HepG2 (cell line): ENCODE results near the gene CLRN2. TPM values are rescaled to one million over a fixed set of nuclear protein-coding genes. Genes with fewer than 3 reads are reported as not detected.

Experiments used
- CHD4 ChIP-seq: fragments of 200-600 bp; sonication (generic); IDR thresholded peaks from 2 replicates; pipeline ENCODE4 v1.7.0; 2017; ENCODE audit warnings: mild to moderate bottlenecking, low read length, borderline replicate concordance
- EEA1 ChIP-seq: sonication (generic); formaldehyde crosslinking; IDR thresholded peaks from 2 replicates; pipeline ENCODE4 v1.5.1; 2020; ENCODE audit warnings: mild to moderate bottlenecking, missing genetic modification reagents, borderline replicate concordance
- ETV5 ChIP-seq: IDR thresholded peaks from 2 replicates; pipeline ENCODE4 v1.6.1; 2018; ENCODE audit warnings: missing biosample characterization, missing genetic modification reagents, inconsistent platforms, borderline replicate concordance
- FOXA3 ChIP-seq: IDR thresholded peaks from 2 replicates; pipeline ENCODE4 v1.6.1; 2016; ENCODE audit warnings: missing genetic modification reagents, missing compliant biosample characterization
- GZF1 ChIP-seq: sonication (generic); formaldehyde crosslinking; IDR thresholded peaks from 2 replicates; pipeline ENCODE4 v1.5.1; 2020; ENCODE audit warnings: mild to moderate bottlenecking, missing genetic modification reagents
- HDAC2 ChIP-seq: sonication (generic); formaldehyde crosslinking; IDR thresholded peaks from 2 replicates; pipeline ENCODE4 v1.4.0; 2020; ENCODE audit warnings: missing genetic modification reagents
- HOXA3 ChIP-seq: sonication (generic); formaldehyde crosslinking; IDR thresholded peaks from 2 replicates; pipeline ENCODE4 v1.5.0; 2020; ENCODE audit warnings: missing genetic modification reagents
- NR2F6 ChIP-seq, 2 experiments: IDR thresholded peaks; 2 replicates each; pipeline ENCODE4 v1.6.1; 2016; ENCODE audit warnings: antibody characterized with exemption in 1 of 2, mild to moderate bottlenecking in 1 of 2
- PATZ1 ChIP-seq: sonication (generic); formaldehyde crosslinking; IDR thresholded peaks from 2 replicates; pipeline ENCODE4 v1.4.0; 2020; ENCODE audit warnings: missing genetic modification reagents
- PHF21A ChIP-seq: sonication (generic); formaldehyde crosslinking; IDR thresholded peaks from 2 replicates; pipeline ENCODE4 v1.5.0; 2020; ENCODE audit warnings: mild to moderate bottlenecking, missing genetic modification reagents
- RFX1 ChIP-seq: fragments of 450-650 bp; IDR thresholded peaks from 2 replicates; pipeline ENCODE4 v1.6.1; 2017
- SOX13 ChIP-seq, 3 experiments: fragments of 450-650 bp in 1 of 3; sonication (generic) in 1 of 3; formaldehyde crosslinking in 1 of 3; IDR thresholded peaks in 2 of 3; conservative IDR thresholded peaks in 1 of 3; 2 replicates each; pipeline versions ENCODE4 v1.5.0 to v1.6.1; 2016 to 2020; ENCODE audit warnings: antibody characterized with exemption in 1 of 3, mild to moderate bottlenecking in 1 of 3, missing compliant biosample characterization in 1 of 3, missing genetic modification reagents in 1 of 3, moderate library complexity in 1 of 3
- U2AF1 ChIP-seq: fragments of 200-400 bp; formaldehyde crosslinking; optimal IDR thresholded peaks from 2 replicates; pipeline ENCODE3; 2017; ENCODE audit warnings: mild to moderate bottlenecking, low read depth, low read length
- ZBTB7A ChIP-seq: sonication (generic); formaldehyde crosslinking; IDR thresholded peaks from 2 replicates; pipeline ENCODE4 v1.8.0; 2022; ENCODE audit warnings: mild to moderate bottlenecking, missing genetic modification reagents
- ZFP36L2 ChIP-seq: sonication (generic); formaldehyde crosslinking; IDR thresholded peaks from 2 replicates; pipeline ENCODE4 v1.4.0; 2020; ENCODE audit warnings: missing genetic modification reagents
- ZNF460 ChIP-seq: sonication (generic); formaldehyde crosslinking; IDR thresholded peaks from 2 replicates; pipeline ENCODE4 v1.5.1; 2020; ENCODE audit warnings: missing genetic modification reagents, mild to moderate bottlenecking, borderline replicate concordance
- ZNF501 ChIP-seq: sonication (generic); formaldehyde crosslinking; IDR thresholded peaks from 2 replicates; pipeline ENCODE4 v1.5.1; 2020; ENCODE audit warnings: mild to moderate bottlenecking, moderate library complexity, missing genetic modification reagents
- ZNF510 ChIP-seq: sonication (generic); formaldehyde crosslinking; IDR thresholded peaks from 2 replicates; pipeline ENCODE4 v1.4.0; 2020; ENCODE audit warnings: low read depth, mild to moderate bottlenecking, missing genetic modification reagents
- ZNF564 ChIP-seq: sonication (generic); formaldehyde crosslinking; IDR thresholded peaks from 2 replicates; pipeline ENCODE4 v1.8.1; 2023; ENCODE audit warnings: mild to moderate bottlenecking, missing genetic modification reagents
- ZNF644 ChIP-seq: IDR thresholded peaks from 2 replicates; pipeline ENCODE4 v1.6.1; 2016; ENCODE audit warnings: low read depth
- ZNF674 ChIP-seq: sonication (generic); formaldehyde crosslinking; IDR thresholded peaks from 2 replicates; pipeline ENCODE4 v1.5.0; 2020; ENCODE audit warnings: low read depth, mild to moderate bottlenecking, missing genetic modification reagents
- polyA plus RNA-seq, 8 experiments: library from polyadenylated mRNA; depleted of rRNA in 3 of 8; stranded (reverse) in 7 of 8; unstranded in 1 of 8; fragments of >200 nt; fragmentation: Illumina TruSeq in 4 of 8; extraction: Trizol in 4 of 8; gene quantifications; 2 replicates each; pipeline versions ENCODE4 v1.2.1 to v1.2.3, GENCODE V29; 2011 to 2016; ENCODE audit warnings: low read depth in 4 of 8, missing spikeins in 1 of 8, mixed read lengths in 1 of 8; ENCODE audit not compliant: insufficient read depth in 1 of 8
- total RNA-seq, 5 experiments: library from RNA; depleted of rRNA; stranded (reverse); fragments of >200 nt; fragmentation: Illumina TruSeq; extraction: Trizol; gene quantifications; 2 replicates each; pipeline ENCODE4 v1.2.3, GENCODE V29; 2016; ENCODE audit warnings: low read depth in 1 of 5
- TF ChIP-seq, protein P1 (sequence below): sonication (generic); formaldehyde crosslinking; IDR thresholded peaks from 2 replicates; pipeline ENCODE4 v1.8.0; 2022; ENCODE audit warnings: missing genetic modification reagents, mild to moderate bottlenecking, moderate library complexity, borderline replicate concordance
- TF ChIP-seq, protein P2 (sequence below): sonication (generic); formaldehyde crosslinking; IDR thresholded peaks from 2 replicates; pipeline ENCODE4 v1.5.0; 2020; ENCODE audit warnings: missing genetic modification reagents, mild to moderate bottlenecking, borderline replicate concordance
- TF ChIP-seq, protein P3 (sequence below): IDR thresholded peaks from 2 replicates; pipeline ENCODE4 v1.6.1; 2016; ENCODE audit warnings: missing genetic modification reagents, missing compliant biosample characterization

CLRN2 gene
- total and polyA plus RNA-seq, 2 of the 13 experiments (the other 11 are each of a cell fraction or from before 2014, with no cell fraction given), result not detected

- TF ChIP-seq, protein P1, sequence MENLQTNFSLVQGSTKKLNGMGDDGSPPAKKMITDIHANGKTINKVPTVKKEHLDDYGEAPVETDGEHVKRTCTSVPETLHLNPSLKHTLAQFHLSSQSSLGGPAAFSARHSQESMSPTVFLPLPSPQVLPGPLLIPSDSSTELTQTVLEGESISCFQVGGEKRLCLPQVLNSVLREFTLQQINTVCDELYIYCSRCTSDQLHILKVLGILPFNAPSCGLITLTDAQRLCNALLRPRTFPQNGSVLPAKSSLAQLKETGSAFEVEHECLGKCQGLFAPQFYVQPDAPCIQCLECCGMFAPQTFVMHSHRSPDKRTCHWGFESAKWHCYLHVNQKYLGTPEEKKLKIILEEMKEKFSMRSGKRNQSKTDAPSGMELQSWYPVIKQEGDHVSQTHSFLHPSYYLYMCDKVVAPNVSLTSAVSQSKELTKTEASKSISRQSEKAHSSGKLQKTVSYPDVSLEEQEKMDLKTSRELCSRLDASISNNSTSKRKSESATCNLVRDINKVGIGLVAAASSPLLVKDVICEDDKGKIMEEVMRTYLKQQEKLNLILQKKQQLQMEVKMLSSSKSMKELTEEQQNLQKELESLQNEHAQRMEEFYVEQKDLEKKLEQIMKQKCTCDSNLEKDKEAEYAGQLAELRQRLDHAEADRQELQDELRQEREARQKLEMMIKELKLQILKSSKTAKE (CRISPR knock-in tag), result peak; percentile 45; the same call in 1 of the 2 replicates
- TF ChIP-seq, protein P2, sequence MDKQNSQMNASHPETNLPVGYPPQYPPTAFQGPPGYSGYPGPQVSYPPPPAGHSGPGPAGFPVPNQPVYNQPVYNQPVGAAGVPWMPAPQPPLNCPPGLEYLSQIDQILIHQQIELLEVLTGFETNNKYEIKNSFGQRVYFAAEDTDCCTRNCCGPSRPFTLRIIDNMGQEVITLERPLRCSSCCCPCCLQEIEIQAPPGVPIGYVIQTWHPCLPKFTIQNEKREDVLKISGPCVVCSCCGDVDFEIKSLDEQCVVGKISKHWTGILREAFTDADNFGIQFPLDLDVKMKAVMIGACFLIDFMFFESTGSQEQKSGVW (CRISPR knock-in tag), result no peak
- TF ChIP-seq HOXA3 (CRISPR knock-in tag) (peak; percentile 71; the same call in 1 of the 2 replicates), ZNF501 (CRISPR knock-in tag) (peak; percentile 42; the same call in 1 of the 2 replicates), CHD4 (0 out of 2 replicates have a peak, but pooled peaks have one; percentile 52), PATZ1 (CRISPR knock-in tag) (peak; percentile 45; the same call in 1 of the 2 replicates), ZNF644 (CRISPR knock-in tag) (0 out of 2 replicates have a peak, but pooled peaks have one; percentile 50), PHF21A (CRISPR knock-in tag) (peak; percentile 90; the same call in 1 of the 2 replicates), ZFP36L2 (no peak), ZNF564 (CRISPR knock-in tag) (0 out of 2 replicates have a peak, but pooled peaks have one; percentile 41), ZNF674 (no peak), ZNF460 (CRISPR knock-in tag) (no peak), SOX13 (IDR thresholded peaks at IDR 0.05) (no peak), SOX13 (CRISPR knock-in tag; conservative IDR thresholded peaks at IDR 0.05 in 1 of 2, IDR thresholded peaks at IDR 0.05 in 1 of 2) (peak in 1 of 2 experiments; percentile 70; a peak in 1 of 4 replicates), HDAC2 (CRISPR knock-in tag) (peak; percentile 85), NR2F6 (IDR thresholded peaks at IDR 0.05) (no peak), NR2F6 (CRISPR knock-in tag; IDR thresholded peaks at IDR 0.05) (peak; percentile 49; the same call in 1 of the 2 replicates), ZNF510 (CRISPR knock-in tag) (no peak), FOXA3 (peak; percentile 97), RFX1 (peak; percentile 61; the same call in 1 of the 2 replicates), U2AF1 (no peak), ZBTB7A (CRISPR knock-in tag) (no peak), EEA1 (CRISPR knock-in tag) (no peak), GZF1 (CRISPR knock-in tag) (no peak), ETV5 (peak; percentile 70; the same call in 1 of the 2 replicates)
- TF ChIP-seq, protein P3, sequence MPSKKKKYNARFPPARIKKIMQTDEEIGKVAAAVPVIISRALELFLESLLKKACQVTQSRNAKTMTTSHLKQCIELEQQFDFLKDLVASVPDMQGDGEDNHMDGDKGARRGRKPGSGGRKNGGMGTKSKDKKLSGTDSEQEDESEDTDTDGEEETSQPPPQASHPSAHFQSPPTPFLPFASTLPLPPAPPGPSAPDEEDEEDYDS (CRISPR knock-in tag), result 0 out of 2 replicates have a peak, but pooled peaks have one; percentile 27
Measured at GRCh38 chr4:17490575-17491059, 24.3 kb upstream of the CLRN2 start (continued).
